Stimulated activated CD4-positive, alpha-beta T cell treated with anti-CD3 and anti-CD28 coated beads, Interleukin-15, amount 100 ng/mL, for 48 hours (primary cell): ENCODE results near the gene KCNQ2.
A peak's percentile ranks its signal among the peaks of the same experiment; 100 is the strongest.

Source experiments
- DNase-seq, 2 donors: peaks; one replicate each; pipeline ENCODE4 v3.0.0-alpha.2; 2020; ENCODE audit warnings: low read depth in 2 of 2

Gene KCNQ2

GRCh38 chr20:63501818-63502670 lies 29.6 kb upstream of the KCNQ2 start:
- DNase-seq = no peak

GRCh38 chr20:63500902-63501817 lies 28.7 kb upstream of the KCNQ2 start:
- DNase-seq = no peak

DNA sequence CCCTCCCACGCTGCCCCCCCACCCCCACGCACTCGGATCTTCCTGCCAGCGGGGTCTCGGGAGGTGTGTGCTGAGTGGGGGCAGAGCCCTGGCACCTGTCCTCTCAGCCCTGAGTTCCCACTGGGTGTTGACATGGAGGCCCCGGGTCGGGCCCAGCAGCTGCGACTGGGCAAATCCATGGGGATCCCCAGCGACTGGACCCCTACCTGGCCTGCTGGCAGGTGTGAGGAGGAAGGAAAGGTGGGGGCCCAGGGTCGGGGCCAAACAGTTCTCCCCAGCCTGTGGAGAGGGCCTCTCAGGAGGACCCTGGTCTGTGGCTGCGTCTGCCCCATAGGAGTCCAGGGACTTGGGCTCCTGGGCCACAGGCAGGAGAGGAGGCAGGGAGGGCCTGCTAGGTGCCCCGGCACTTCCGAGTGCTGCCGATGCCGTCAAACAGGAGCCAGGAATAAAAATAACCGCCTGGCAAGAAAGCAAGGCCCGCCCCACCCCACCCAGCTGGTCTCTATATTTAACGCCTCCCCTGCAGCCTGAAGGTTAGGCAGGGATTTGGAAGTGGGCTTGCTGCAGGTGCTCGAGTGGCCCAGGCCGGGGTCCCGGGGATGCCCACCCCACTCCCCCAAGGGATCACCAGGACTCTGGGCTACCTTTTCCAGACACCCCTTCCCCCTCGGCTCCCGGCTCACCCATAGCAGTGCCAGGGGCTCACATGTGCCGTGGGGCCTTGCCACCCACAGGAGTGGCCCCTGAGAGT lies 27.9 kb upstream of the KCNQ2 start:
- DNase-seq = no peak

- no peak for DNase-seq
Observed at GRCh38 chr20:63499338-63499969, 27.0 kb upstream of the KCNQ2 start.

DNA sequence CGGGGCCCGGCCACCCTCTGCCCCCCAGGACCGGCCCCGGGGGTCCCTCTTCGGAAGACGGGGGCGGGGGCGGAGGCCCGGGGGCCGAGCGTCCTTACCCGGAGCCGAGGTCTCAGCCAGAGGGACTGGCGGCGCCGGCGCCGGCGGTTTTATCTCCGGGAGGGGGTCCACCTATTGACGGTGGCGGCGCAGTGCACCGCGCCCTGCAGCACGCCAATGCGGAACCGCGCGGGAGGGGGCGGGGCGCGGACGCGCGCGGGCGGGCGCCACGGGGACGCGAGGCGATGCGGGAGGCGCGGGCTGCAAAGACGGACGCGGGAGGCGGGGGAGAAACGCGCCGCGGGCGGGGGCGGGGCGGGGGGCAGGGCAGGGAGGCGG lies 26.5 kb upstream of the KCNQ2 start, which contains the start of gene EEF1A2:
Gene EEF1A2, minus strand, starts transcription at position 124 of the 378 bp plus-strand sequence. CDS start 1,320 bp downstream, outside the sequence.
- DNase-seq = no peak

DNA sequence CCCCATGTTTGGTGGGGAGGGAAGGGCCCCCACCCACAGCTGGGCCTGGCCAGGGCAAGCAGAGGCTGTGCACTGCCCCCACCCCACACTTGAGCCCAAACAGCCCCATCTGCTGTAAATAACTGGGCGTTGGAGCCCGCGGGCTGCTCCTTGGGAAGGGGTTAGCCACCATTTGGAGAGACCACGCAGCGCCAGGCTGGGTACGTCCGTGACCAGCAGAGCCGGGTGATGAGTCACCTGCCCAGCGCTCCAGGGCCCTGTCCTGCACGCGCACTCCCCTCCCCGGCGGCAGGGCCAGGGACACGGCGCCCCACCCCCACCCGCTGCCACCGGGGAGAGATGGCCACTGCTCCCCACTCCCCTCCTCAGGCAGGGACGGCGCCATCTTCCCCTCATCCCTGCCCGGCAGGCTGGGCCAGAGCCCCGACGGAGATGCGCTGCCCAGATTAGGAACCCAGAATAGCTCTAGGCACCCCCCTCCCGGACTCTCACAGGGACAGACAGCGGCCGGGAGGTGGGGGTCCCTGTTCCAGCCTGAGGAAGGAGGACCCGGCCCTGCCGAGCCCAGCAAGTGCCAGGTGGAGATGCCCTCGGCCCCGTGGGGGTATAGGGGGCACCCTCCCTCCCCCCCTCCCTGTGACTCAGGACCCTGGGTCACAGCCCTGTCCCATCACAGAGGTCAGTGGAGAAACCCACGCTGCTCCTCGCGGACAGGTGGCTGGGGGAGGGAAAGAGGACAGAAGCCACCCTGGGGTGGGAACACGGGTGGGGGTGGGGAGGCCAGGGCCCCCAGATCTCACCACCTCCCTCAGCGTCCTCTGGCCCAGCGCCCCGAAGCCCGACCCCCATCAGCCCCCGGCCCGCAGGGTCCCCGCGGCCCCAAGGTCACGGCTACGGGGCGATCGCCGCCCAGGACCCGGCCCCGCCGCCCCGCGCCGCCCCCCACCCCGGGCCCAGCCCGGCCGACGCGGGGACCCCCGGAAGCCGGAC lies 25.8 kb upstream of the KCNQ2 start:
- no peak for DNase-seq

GRCh38 chr20:63497138-63497945 lies 24.9 kb upstream of the KCNQ2 start:
- no peak for DNase-seq

- no peak for DNase-seq
Observed at GRCh38 chr20:63496596-63497120, 24.2 kb upstream of the KCNQ2 start.

GRCh38 chr20:63495741-63496595 lies 23.5 kb upstream of the KCNQ2 start:
- DNase-seq = peak; percentile 38 to 75

- no peak for DNase-seq
Observed at GRCh38 chr20:63495167-63495720, 22.8 kb upstream of the KCNQ2 start.

DNA sequence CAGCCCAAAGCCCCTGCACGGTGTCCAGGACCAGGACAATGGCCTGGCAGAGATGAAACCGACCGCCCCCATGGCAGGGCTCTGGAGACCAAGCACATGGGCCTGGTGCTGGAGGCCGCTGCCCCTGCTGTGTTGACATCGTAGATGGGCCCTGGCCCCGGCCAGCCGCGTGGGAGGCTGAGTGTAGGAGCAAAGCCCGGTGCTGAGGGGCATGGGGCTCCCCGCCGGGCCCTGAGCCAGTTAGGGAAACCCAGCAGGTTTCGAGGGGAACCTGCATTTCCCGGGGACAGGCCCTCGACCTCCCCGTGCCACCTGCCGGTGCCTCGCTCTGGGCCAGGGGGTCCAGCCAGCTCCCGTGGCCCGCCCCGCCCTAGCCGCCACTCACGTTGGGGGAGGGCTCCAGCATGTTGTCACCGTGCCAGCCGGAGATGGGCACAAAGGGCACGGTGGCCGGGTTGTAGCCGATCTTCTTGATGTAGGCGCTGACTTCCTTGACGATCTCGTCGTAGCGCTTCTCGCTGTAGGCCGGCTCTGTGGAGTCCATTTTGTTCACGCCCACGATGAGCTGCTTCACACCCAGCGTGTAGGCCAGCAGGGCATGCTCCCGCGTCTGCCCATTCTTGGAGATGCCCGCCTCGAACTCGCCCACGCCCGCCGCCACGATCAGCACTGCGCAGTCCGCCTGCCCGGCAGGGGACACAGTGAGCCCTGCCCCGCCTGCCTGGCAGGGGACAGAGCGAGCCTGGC lies 22.1 kb upstream of the KCNQ2 start:
- DNase-seq = no peak

DNA sequence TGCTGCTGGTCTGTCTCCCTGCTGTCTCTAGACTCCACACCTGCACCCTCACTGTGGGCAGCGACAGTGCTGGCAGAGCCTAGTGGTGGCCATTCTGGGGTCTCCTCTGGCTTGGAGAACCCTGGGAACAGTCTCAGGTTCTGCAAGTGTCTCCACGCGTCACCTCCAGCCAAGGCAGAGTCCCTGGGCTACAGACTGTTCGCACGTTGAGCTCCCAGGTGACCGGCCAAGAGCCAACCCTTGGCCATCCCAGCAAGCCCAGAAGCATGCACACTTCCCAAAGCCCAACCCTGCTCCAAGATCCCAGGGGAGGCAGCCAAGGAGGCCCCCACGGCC lies 21.6 kb upstream of the KCNQ2 start:
- DNase-seq = no peak

DNA sequence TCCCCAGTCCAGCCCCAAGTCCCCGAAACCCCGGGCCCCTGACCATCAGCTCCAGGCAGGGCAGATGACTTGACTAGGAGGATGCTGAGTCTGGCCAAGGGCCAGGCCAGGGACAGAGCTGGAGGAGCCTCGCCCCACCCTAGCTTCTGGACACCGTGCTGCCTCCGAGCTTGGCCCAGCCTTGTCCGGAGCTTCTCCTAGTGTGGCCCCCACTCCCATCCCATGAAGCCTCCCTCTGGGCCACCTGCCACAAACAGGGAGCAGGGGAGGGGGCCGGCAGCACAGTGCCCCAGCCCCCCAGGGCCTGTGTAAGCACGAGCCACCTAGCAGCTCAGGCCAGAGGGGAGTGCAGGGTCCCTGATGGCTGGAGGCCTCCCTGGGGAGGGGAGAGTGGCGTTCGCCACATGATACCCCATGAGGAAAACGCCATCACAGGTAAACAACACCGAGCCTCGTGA lies 21.1 kb upstream of the KCNQ2 start:
- DNase-seq = no peak

- no peak for DNase-seq
Observed at GRCh38 chr20:63492982-63493381, 20.5 kb upstream of the KCNQ2 start.

DNA sequence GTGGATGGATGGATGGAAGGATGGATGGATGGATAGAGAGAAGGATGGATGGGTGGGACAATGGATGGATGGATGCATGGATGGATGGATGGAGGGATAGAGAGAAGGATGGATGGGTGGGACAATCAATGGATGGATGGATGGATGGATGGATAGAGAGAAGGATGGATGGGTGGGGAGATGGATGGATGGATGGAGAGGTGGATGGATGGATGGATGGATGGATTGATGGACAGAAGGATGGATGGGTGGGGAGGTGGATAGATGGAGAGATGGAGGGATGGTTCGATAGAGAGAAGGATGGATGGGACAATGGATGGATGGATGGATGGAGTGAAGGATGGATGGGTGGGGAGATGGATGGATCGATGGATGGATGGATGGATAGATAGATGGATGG lies 20.1 kb upstream of the KCNQ2 start:
- no peak for DNase-seq

DNA sequence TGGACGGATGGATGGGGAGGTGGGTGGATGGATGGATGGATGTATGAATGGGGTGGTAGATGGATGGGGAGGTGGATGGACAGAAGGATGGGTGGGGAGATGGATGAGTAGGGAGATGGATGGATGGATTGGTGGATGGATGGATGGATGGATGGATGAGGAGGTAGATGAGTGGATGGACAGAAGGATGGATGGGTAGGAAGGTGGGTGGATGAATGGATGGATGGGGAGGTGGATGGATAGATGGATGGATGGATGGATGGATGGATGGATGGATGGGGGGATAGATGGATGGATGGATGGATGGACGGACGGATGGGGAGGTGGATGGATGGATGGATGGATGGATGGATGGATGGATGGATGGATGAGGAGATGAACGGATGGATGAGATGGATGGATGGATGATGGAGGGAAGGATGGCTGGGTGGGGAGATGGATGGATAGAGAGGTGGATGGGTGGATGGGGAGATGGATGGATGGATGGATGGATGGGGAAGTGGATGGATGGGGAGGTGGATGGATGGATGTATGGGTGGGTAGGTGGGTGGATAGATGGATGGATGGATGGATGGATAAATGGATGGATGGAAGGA lies 19.3 kb upstream of the KCNQ2 start:
- no peak for DNase-seq

DNA sequence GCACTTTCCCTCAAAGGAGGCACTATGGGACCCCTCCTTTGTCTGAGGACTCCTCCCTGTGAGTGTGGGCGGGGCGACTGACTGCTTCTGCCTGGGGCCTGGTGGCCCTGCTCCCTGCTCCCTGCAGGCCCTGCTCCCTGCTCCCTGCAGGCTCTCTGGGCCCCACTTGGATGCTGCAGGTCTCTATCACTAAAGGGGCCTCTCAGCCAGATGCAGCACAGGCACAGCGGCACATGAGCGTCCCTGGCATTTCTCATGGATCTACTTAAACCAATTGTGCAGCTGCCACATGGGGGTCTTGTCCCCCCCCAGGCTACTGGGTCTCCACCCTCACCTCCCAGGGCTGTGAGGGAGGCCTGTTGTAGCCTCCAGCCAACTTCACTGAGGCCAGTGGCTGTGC lies 18.6 kb upstream of the KCNQ2 start:
- DNase-seq = no peak
